22Rv1 (cell line): ENCODE results near the gene MARCHF3.
"Not testable (repeated sequence)": the region's sequence is repeated elsewhere in the genome, so short reads cannot be mapped to it uniquely, and the experiment has no call there.

Experiments used
- H3K27ac ChIP-seq: fragments of 450-650 bp; 2 replicates; pipeline ENCODE4 v1.5.1; 2017
- ZFX ChIP-seq: fragments of 450-650 bp; IDR thresholded peaks from 2 replicates; pipeline ENCODE4 v1.6.1; 2017; ENCODE audit warnings: antibody characterized with exemption, borderline replicate concordance
- TF ChIP-seq, protein P1 (sequence below): fragments of 450-650 bp; IDR thresholded peaks from 2 replicates; pipeline ENCODE4 v1.5.1; 2017; ENCODE audit warnings: mild to moderate bottlenecking

The MARCHF3 gene

DNA sequence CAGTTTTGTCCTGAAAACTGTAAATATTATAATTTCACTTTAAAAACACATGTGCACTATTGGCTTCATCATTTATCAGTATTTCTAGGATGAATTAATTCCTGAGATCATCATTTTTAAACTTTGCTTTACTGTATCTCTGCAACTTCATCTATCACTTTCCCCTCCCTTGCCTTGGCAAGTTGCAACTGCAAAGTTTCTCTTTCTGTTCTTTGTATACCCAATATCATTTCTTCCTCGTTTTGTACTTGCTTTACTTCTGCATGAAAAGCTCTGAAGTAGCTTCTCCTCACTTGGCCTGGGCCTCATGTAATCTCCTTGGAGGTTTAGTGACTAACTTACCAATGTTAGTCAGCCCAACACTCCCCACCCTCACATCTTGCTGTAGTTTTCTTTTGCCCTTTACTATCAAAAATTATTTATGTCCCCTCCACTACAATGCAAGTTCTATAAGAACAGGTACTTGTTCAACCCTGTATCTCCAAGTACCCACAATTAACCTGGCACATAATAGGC lies 30.2 kb upstream of the MARCHF3 start:
- TF ChIP-seq, protein P1, sequence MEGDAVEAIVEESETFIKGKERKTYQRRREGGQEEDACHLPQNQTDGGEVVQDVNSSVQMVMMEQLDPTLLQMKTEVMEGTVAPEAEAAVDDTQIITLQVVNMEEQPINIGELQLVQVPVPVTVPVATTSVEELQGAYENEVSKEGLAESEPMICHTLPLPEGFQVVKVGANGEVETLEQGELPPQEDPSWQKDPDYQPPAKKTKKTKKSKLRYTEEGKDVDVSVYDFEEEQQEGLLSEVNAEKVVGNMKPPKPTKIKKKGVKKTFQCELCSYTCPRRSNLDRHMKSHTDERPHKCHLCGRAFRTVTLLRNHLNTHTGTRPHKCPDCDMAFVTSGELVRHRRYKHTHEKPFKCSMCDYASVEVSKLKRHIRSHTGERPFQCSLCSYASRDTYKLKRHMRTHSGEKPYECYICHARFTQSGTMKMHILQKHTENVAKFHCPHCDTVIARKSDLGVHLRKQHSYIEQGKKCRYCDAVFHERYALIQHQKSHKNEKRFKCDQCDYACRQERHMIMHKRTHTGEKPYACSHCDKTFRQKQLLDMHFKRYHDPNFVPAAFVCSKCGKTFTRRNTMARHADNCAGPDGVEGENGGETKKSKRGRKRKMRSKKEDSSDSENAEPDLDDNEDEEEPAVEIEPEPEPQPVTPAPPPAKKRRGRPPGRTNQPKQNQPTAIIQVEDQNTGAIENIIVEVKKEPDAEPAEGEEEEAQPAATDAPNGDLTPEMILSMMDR: no peak
- no peak for TF ChIP-seq ZFX
- H3K27ac ChIP-seq: no peak overlapping the region

DNA sequence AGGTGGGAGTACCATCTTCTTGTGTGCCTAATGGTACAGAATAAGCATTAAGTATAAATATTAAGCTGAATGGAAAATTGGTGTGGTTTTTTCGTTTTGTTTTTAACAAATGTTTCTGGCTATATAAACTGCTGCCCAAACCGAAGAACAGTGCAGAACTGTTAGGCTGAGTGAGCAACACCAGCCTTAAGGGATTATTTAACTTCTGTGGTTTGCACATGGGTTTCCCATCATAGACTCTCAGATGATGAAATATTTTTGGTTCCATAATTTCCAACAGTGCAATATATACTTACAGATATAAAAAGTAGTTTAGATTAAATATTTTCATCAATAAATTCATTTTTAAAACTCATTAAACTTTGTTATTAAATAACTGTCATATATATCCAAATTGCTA lies 26.5 kb upstream of the MARCHF3 start:
- TF ChIP-seq ZFX: no peak
- TF ChIP-seq, protein P1: no peak
- no peak overlapping the region for H3K27ac ChIP-seq

DNA sequence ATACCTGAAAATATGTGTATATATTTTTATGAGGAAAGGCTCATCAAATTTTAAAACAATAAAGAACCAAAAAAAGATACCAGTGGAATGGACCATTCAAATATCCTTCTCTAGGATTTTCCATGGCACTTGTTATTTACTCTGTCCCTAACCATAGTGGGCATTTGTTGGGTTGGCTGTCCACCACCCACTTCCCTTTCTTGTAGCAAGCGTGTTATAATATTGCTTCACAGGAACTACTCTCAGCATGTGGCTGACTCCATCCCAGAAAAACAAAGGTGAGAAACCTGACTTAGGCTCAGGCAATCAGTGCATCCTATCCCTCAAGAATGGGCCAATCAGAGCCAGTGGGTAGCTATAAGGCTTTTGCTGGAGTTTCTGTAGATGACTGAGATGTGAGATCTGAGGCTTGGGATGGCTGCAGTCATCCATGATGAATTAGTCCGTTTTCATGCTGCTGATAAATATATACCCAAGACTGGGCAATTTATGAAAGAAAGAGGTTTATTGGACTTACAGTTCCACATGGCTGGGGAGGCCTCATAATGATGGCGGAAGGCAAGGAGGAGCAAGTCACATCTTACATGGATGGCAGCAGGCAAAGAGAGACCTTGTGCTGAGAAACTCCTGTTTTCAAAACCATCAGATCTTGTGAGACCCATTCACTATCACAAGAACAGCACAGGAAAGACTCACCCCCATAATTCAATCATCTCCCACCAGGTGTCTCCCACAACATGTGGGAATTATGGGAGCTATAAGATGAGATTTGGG lies 25.7 kb upstream of the MARCHF3 start:
- H3K27ac ChIP-seq: no peak overlapping the region
- TF ChIP-seq ZFX: no peak
- TF ChIP-seq, protein P1: no peak

DNA sequence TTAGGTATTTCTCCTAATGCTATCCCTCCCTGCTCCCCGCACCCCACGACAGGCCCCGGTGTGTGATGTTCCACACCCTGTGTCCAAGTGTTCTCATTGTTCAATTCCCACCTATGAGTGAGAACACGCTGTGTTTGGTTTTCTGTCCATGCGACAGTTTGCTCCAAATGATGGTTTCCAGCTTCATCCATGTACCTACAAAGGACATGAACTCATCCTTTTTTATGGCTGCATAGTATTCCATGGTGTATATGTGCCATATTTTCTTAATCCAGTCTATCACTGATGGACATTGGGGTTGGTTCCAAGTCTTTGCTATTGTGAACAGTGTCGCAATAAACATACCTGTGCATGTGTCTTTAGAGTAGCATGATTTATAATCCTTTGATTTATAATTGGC lies 23.2 kb upstream of the MARCHF3 start:
- H3K27ac ChIP-seq: not testable (repeated sequence)

DNA sequence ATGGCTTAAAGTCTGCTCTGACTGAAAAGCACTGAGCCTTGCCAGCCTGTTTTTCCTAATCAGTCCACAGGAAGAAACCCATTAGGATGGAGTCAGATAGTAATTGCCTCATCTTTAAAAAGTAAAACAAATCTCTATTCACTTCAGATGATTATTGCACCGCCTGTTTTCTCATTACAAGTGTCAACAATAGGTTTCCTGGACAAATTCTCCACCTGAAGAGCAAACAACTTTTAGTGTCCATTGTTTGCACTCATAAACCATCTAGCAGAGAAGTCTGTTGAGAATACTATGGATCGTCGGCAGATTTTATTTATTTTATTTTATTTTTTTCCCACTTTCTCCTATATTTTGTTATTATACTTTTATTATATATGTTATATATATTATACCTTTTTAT lies 22.7 kb upstream of the MARCHF3 start:
- TF ChIP-seq ZFX: no peak
- TF ChIP-seq, protein P1: no peak
- H3K27ac ChIP-seq: no peak overlapping the region

DNA sequence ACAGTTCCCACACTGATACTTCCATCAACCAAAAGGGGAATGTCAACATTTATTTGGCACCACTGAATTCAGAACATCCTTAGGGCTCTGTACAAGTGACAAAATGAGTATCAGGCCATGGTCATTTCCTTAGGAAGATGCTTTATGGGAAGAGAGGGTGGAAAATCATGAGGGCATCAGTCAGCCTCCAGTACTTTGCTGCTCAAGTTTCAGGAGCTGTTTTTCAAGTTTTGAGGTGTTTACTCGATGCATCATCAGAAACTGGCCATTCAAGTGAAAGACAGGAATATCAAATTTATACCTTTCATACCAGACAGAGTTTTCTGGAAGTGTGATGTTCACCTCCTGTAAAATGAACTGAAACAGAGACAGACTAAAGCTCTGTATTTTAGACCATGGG lies 21.2 kb upstream of the MARCHF3 start:
- no peak for TF ChIP-seq ZFX
- TF ChIP-seq, protein P1: no peak
- H3K27ac ChIP-seq: no peak overlapping the region

DNA sequence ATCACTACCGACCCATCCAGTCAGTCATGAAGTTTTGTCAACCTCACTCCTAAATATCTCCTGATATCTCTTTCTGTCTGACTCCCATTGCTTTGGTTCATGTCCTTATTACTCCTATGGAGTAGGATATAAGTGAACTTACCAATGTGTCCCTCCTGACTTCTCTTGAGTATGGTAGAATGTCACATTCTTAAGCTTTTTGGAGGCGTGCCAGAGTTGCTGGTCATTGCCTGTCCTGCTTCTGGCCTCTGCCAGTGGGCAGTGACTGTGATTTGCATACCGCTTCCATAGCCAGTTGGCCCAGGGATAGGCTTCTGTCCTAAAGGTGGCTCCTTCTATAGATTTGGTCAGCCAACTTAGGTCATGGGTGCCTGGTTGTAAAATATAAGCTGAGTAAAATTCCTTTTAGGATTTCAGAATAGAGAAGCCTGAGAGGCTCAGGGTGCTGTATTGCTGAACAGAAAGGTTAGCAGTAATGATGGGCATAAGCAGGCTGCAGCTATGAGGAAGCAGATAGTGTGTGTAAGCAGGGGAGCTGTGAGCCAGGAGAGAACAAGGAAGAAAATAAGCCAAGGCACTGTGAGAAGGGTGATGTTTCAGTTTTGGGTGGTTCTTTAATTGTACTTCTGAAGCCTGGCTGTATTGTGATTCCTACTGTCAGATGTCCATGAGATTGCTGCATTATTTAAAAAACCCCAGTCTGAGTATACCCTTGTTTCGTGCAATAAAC lies 16.1 kb upstream of the MARCHF3 start:
- no peak overlapping the region for H3K27ac ChIP-seq
- TF ChIP-seq, protein P1: no peak
- no peak for TF ChIP-seq ZFX
